Psoas muscle (tissue), 8 donors: ENCODE data around the gene TBCK. TPM values are rescaled to one million over a fixed set of nuclear protein-coding genes. Genes with fewer than 3 reads are reported as not detected.

Source experiments
- ATAC-seq, 4 donors: fragments of 200-7000 bp; cut with Tn5 transposase; one replicate each; pipeline ENCODE4 v1.9.1; 2020; ENCODE audit warnings: moderate library complexity in 3 of 4, mild to moderate bottlenecking in 2 of 4
- DNase-seq, 2 donors: peaks; one replicate each; pipeline ENCODE4 v3.0.0-alpha.2; 2020
- H3K27ac ChIP-seq: fragments of 200-600 bp; one replicate; pipeline ENCODE4 v1.8.0; 2022
- H3K27me3 ChIP-seq, 3 donors: fragments of 200-600 bp in 1 of 3; one replicate each; pipeline versions ENCODE4 v1.6.1 to v1.8.0; 2013 to 2022; ENCODE audit warnings: low read length in 2 of 3, mild to moderate bottlenecking in 2 of 3, moderate library complexity in 1 of 3; ENCODE audit not compliant: insufficient read depth in 3 of 3
- H3K36me3 ChIP-seq, 2 donors: fragments of 200-600 bp in 1 of 2; one replicate each; pipeline versions ENCODE4 v1.6.1 to v1.8.0; 2013 to 2022; ENCODE audit warnings: low read depth in 1 of 2, mild to moderate bottlenecking in 1 of 2, moderate library complexity in 1 of 2; ENCODE audit not compliant: insufficient read depth in 1 of 2
- H3K4me1 ChIP-seq: fragments of 200-600 bp; one replicate; pipeline ENCODE4 v1.8.0; 2022
- H3K4me3 ChIP-seq: fragments of 200-600 bp; one replicate; pipeline ENCODE4 v1.8.0; 2022; ENCODE audit warnings: mild to moderate bottlenecking
- H3K9me3 ChIP-seq: fragments of 200-600 bp; one replicate; pipeline ENCODE4 v1.8.0; 2022
- WGBS, 3 donors: extraction: QIAGEN DNeasy Blood & Tissue Kit; methylation state at CpG; one replicate each; pipeline versions ENCODE4 v1.1.6 to v1.1.7; 2013; 5-methylcytosine and 5-hydroxymethylcytosine counted together
- intact Hi-C, 2 donors: fragments of 100-400 bp; cut with DNase I; formaldehyde crosslinking; loops; one replicate each; pipeline versions ENCODE4 v1.11.0 to v1.14.2; 2022
- polyA plus RNA-seq, 3 donors: library from polyadenylated mRNA; stranded (reverse); fragments of 200-250 nt; gene quantifications; one replicate each; pipeline ENCODE4 v1.2.3, GENCODE V29; 2013
- total RNA-seq, 4 donors: library from RNA; stranded (reverse); fragmentation: NEBNext Ultra II Directional in 2 of 4; extraction: Animal tissue kit (Norgen Biotek cat#: 25700) in 2 of 4; gene quantifications; one replicate each; pipeline versions ENCODE4 v1.2.1 to v1.2.4, GENCODE V29; 2021 to 2023
- TF ChIP-seq, protein P1 (sequence below): fragments of 200-600 bp; IDR thresholded peaks from one replicate; pipeline ENCODE4 v1.8.0; 2022; ENCODE audit warnings: antibody characterized with exemption
- donor health status: healthy with polysubstance abuse.
- donor health status: DM: no; HTN: no; CAD: no; lungs with moderate emphysema.
- donor health status: Bipolar disorder and iron deficiency.
- donor health status: healthy.
- donor health status: DM: yes; HTN: yes; CAD: no.
- donor health status: DM: no; HTN: no; CAD: no.
- donor health status: DM: no; HTN: no; CAD: no.
- donor health status: DM: yes; HTN: yes; CAD: no.

TBCK gene
- total and polyA plus RNA-seq, 7 donors, result 1.9 to 16.8 (median 9.7) TPM

DNA sequence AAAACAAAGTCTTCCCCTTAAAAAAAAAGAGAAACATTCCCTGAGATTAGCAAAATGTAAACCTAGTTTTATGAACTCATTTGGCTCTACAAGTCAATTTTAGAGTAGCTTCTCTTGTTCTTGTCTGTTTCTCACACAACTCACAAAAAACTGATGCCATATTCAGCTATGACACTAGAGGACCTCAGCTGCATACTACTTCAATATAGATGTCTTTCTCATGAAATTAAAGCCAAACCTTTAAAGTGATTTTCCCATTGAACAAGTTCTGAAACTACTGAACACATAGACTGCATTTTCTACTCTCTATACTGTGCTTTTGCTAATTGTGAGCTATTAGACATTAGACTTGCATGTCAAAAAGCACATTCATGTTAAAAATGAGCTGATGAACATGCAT lies 49.8 kb downstream of the TBCK start:
- intact Hi-C loops, result loop anchor here in 1 of 2 donors (10.0 kb wide), 1 partner anchor 239 kb away; no protein-coding TSS in a partner anchor

DNA sequence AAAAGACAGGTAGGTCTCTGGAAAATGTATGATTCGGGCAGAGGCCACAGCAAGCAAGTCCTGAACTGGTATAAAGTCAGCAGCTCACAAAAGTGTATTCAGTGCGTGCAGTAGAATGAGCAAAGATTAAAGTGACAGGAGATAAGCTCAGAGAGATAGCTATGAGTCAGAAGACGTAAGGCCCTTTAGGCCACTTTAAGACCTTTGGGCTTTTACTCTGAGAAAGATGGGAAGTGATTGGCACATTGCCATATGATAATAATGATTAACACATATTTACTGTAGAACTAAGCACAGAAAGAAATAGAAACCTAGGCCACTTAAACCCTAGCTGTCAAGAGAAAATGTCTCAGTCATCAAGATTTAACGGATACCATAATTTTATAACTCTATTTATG lies 51.7 kb downstream of the TBCK start:
- no peak for ATAC-seq
- DNase-seq, result no peak
- Histone ChIP-seq H3K27me3 (no peaks in the 10 kb centered on the region), H3K4me1 (no peaks in the 10 kb centered on the region), H3K4me3 (no peak overlapping the region), H3K27ac (no peak overlapping the region), H3K9me3 (no peaks in the 10 kb centered on the region), H3K36me3 (no peaks in the 10 kb centered on the region)
- WGBS, 3 donors, result 83 to 90% (median 85%) methylated on average over 4 of the region's 4 CpGs
- intact Hi-C loops, result loop anchor here in 1 of 2 donors (10.0 kb wide), 1 partner anchor 240 kb away; no protein-coding TSS in a partner anchor
- TF ChIP-seq, protein P1, sequence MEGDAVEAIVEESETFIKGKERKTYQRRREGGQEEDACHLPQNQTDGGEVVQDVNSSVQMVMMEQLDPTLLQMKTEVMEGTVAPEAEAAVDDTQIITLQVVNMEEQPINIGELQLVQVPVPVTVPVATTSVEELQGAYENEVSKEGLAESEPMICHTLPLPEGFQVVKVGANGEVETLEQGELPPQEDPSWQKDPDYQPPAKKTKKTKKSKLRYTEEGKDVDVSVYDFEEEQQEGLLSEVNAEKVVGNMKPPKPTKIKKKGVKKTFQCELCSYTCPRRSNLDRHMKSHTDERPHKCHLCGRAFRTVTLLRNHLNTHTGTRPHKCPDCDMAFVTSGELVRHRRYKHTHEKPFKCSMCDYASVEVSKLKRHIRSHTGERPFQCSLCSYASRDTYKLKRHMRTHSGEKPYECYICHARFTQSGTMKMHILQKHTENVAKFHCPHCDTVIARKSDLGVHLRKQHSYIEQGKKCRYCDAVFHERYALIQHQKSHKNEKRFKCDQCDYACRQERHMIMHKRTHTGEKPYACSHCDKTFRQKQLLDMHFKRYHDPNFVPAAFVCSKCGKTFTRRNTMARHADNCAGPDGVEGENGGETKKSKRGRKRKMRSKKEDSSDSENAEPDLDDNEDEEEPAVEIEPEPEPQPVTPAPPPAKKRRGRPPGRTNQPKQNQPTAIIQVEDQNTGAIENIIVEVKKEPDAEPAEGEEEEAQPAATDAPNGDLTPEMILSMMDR, result no peak

More for the DNA sequence above, 49.8 kb downstream of the TBCK start:
- Histone ChIP-seq H3K9me3 (no peaks in the 10 kb centered on the region), H3K27ac (no peak overlapping the region), H3K4me3 (no peak overlapping the region), H3K27me3 (no peaks in the 10 kb centered on the region), H3K4me1 (peaks cover 3% of the 10 kb centered on the region), H3K36me3 (no peaks in the 10 kb centered on the region)
- DNase-seq (no peak), ATAC-seq (no peak)
- TF ChIP-seq, protein P1, result peak; percentile 34

DNA sequence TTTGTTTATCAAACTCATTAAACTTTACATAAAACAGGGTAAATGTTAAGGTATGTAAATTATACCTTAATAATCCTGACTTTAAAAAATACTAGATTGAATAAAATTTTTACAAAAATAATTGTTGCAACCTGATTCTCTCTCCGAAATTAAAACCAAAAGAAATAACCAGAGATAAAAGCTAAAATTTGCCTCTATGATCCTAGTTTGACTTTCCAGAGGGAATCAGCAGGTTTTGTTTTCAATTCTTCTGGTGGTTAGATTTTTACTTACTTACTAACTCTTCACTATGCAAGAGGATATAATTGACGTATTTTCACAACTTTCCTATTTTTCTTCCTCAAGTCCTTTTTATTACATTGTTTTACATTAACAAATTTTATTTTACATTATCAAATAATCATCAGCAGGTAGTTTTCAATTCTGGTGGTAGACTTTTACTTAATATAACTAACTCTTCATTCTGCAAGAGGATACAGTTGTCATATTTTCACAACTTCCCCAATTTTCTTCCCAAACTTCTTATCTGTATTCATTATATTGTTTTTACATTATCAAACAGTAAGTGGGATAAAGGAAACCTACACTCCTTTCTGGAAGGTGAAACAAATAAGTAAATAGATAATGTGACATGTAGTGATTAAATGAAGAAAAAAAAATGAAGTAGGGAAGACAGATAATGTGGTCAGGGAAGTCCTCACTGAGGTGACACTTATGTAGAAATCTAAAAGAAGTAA lies 52.2 kb downstream of the TBCK start:
- no peak overlapping the region for H3K4me3 ChIP-seq
- intact Hi-C loops, result loop anchor here in 1 of 2 donors (10.0 kb wide), 1 partner anchor 241 kb away; no protein-coding TSS in a partner anchor
- TF ChIP-seq, protein P1, result no peak
- DNase-seq (no peak), ATAC-seq (no peak)
- 96 to 99% (median 99%) methylated on average over 2 of the region's 2 CpGs for WGBS, 3 donors
- H3K9me3 ChIP-seq, result no peaks in the 10 kb centered on the region
- H3K27ac ChIP-seq, result no peak overlapping the region
- no peaks in the 10 kb centered on the region for H3K4me1 ChIP-seq
- no peaks in the 10 kb centered on the region for H3K27me3 ChIP-seq
- H3K36me3 ChIP-seq, result no peaks in the 10 kb centered on the region

DNA sequence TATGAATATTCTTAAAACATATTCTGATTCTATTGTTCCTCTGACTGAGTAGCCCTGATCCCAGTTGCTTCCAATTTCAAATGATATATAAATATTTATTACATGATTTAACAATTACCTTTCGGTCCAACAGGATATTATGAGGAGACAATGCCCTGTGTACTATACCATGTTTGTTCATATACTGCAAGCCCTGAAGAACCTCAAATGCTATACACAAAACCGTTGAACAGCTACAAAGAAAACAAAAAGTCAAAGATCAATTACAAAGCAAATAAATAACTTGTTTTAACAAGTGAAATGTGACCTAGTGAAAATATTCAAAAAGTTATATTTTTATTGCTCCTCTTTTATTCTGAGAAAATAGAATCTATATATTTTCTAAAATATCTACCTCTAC lies 54.0 kb downstream of the TBCK start:
- WGBS, 3 donors, result 72 to 80% (median 76%) methylated on average over 2 of the region's 2 CpGs
- TF ChIP-seq, protein P1, result no peak
- Histone ChIP-seq H3K27ac (no peak overlapping the region), H3K4me3 (no peak overlapping the region), H3K4me1 (no peaks in the 10 kb centered on the region), H3K36me3 (peaks cover 0 to 6% of the 10 kb centered on the region in 2 donors), H3K9me3 (no peaks in the 10 kb centered on the region), H3K27me3 (no peaks in the 10 kb centered on the region)
- intact Hi-C loops, result loop anchor here in 1 of 2 donors (10.0 kb wide), 1 partner anchor 243 kb away; no protein-coding TSS in a partner anchor
- ATAC-seq (no peak), DNase-seq (no peak)
